ENCODE results near the gene C17orf75. TPM values are rescaled to one million over a fixed set of nuclear protein-coding genes. Genes with fewer than 3 reads are reported as not detected.

C17orf75 gene
- total RNA-seq, 4 donors from 2014 or later, result 5.3 to 11.0 (median 7.7) TPM

DNA sequence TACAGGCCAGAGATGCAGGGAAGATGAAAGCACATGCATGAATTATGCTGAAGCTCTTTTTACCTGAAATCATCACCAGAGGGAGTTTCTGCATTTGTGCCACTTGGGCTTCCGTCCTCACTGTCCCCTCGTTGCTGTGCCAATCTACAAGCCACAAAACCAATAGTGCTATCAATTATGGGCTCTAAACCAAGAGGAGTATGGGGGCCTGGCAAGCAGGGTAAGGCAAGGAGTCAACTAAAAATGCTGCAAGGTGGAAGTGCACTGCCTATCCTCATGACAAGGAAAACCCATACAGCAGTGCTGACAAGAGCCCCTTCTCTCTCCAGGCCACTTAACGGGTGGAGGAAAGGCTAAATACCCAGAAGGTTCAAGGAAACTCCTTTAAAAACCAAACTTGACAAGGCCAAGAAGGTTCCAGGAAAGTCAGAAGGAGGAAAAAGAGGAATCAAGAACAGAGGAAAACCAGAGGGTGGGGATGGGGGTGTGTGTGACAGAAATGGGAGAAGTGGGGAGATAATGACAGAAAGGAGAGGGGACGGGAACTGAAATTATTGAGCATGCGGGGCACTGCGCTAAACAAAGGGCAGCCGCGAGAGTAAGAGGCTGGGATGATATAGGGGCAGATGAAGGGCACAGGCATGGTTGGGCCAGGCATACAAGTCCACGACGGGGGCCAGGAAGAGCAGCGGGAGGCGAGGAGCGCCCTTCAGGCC, 674 bp downstream of the C17orf75 start:
- ATAC-seq (ENCODE audit: low FRiP score), result no peak
- TF ChIP-seq, protein P1, sequence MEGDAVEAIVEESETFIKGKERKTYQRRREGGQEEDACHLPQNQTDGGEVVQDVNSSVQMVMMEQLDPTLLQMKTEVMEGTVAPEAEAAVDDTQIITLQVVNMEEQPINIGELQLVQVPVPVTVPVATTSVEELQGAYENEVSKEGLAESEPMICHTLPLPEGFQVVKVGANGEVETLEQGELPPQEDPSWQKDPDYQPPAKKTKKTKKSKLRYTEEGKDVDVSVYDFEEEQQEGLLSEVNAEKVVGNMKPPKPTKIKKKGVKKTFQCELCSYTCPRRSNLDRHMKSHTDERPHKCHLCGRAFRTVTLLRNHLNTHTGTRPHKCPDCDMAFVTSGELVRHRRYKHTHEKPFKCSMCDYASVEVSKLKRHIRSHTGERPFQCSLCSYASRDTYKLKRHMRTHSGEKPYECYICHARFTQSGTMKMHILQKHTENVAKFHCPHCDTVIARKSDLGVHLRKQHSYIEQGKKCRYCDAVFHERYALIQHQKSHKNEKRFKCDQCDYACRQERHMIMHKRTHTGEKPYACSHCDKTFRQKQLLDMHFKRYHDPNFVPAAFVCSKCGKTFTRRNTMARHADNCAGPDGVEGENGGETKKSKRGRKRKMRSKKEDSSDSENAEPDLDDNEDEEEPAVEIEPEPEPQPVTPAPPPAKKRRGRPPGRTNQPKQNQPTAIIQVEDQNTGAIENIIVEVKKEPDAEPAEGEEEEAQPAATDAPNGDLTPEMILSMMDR (IDR thresholded peaks at IDR 0.05), result no peak
- DNase-seq (ENCODE audit: low spot score), result no peak

DNA sequence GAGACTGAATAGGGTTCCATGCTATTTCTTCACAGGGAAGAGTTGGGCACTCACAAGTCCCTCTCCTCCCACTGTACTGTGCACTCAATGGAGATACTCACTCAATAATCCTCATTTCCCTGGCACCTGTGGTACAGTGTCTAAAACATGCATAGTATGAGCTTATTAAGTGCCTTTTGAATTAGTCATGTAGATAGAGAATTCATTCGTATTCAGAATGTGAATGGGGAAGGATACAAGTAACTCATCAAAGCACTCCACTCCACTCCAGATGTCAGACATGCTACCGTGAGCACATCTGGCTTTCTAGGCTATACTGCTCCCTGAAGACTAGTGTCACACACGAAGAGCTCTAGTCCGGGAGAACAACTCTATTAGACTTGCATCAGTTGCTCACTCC, 6.3 kb downstream of the C17orf75 start:
- ATAC-seq (ENCODE audit: low FRiP score) (peak; percentile 71), DNase-seq (ENCODE audit: low spot score) (no peak)
- TF ChIP-seq, protein P1 (IDR thresholded peaks at IDR 0.05), result no peak

DNA sequence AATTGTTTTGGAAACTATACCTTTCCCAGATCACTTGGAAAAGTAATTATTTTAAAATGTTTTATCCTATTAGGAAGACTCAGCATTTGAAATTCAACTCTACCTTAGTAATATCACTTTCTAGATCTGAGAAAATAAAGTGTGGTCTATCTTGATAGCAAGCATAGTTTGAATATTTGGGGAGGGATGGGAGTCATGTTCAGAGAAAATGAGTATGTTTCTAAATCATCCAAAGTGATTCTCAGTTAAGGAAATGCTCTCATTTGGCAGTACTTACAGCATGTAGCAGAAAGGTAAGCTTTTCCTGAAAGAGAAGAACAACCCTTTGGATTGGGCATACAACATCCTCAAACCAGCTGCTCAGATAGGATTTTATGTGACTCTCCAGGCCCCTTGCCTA, 6.9 kb downstream of the C17orf75 start:
- TF ChIP-seq, protein P1 (IDR thresholded peaks at IDR 0.05), result no peak
- no peak for ATAC-seq (ENCODE audit: low FRiP score)
- DNase-seq (ENCODE audit: low spot score), result no peak

DNA sequence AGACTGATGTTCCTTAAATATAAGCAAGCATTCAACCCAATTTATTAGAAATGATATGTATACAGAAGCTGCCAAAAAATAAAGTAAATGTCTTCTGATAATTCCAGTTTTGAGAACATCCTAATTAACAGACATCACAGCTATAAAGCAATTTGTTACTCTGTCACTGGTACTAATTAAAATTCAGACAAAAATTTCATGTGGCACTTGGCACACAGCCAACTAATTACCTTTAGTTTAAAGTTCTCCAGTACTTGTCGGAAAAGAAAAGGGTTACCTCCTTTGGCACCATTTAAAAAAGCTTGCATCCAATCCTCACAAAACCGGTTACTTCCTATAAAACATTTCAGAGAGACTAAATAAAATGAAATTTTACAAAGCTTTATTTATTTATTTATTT, 8.8 kb downstream of the C17orf75 start:
- DNase-seq (ENCODE audit: low spot score) (no peak), ATAC-seq (ENCODE audit: low FRiP score) (no peak)
- TF ChIP-seq, protein P1 (IDR thresholded peaks at IDR 0.05), result no peak

DNA sequence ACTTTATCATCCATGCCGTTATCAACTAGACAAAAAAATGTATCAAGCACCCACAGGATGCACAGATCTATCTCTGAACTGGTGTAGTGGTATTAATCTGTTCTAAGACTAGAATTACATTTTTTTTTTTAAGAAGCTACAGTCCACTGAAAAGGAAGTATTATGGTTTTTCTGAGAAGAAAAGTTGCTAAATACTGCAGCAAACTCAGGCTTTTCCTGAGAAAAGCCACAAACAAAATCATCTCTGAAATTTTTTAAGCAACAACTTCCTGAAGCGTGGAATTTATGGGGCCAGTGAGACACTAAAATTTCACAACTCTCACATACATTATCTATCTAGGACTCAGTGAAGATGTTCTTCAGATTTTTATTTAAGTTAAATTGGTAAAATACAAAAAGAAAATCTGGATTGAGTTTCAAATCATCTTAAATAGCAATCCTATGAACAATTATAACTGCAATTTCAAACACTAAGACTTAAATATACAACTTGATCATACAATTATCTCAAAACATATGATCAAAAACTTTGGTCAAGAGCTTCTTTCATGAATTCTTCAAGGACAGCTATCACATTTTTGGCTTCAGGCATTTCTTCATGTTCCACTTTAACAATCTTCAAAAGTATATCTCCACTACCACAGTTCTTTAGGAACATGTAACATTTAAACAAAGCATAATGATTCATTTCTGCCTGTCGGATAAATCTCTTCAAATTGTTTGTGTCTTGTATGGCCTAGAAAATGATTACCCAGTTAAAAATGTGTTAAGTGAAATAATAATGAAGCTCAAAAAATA, 10.5 kb downstream of the C17orf75 start:
- TF ChIP-seq, protein P1 (IDR thresholded peaks at IDR 0.05), result no peak
- ATAC-seq (ENCODE audit: low FRiP score) (no peak), DNase-seq (ENCODE audit: low spot score) (no peak)

DNA sequence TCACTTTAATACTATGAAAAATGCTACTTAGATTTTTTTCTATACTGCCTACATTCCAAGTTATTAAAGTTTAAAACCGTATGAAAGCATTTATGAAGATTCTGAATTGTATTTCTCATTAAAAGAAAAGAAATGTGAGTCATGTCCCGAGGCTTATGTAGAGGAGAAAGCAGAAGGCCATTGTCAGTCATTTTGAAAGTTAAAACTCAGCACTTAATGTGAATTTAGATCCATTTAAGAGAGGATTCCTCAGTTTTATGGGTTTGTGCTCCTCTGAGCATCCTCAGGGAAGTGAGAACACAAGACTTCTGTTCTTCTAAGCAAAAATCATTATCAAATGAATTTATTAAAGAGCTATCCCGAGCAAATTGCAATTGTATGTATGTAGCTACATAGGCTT, 11.8 kb downstream of the C17orf75 start:
- ATAC-seq (ENCODE audit: low FRiP score) (no peak), DNase-seq (ENCODE audit: low spot score) (no peak)
- TF ChIP-seq, protein P1 (IDR thresholded peaks at IDR 0.05), result no peak
